T47D (cell line): ENCODE data around the gene MBD4.
"Not testable (repeated sequence)": the region's sequence is repeated elsewhere in the genome, so short reads cannot be mapped to it uniquely, and the experiment has no call there.

Experiments
- DNase-seq, 2 experiments: peaks; one replicate each; pipeline versions ENCODE4 v3.0.0 to v3.0.0-alpha.2; 2011 to 2012; ENCODE audit warnings: low read depth in 1 of 2, low spot score in 1 of 2
- JUND ChIP-seq: IDR thresholded peaks from 2 replicates; pipeline ENCODE4 v1.6.1; 2012; ENCODE audit warnings: low read depth
- in situ Hi-C: cut with HindIII; loops from 2 replicates; pipeline ENCODE4 v1.10.0; 2016; ENCODE audit warnings: low sequenced_read_pairs, low pct_unique_long_range_greater_than_20kb

Gene MBD4

GRCh38 chr3:129421236-129421883 is 18.4 kb downstream of the MBD4 start:
- in situ Hi-C loops, result no loop called here
- DNase-seq, result no peak
- TF ChIP-seq JUND, result no peak

GRCh38 chr3:129419476-129419875 is 20.3 kb downstream of the MBD4 start:
- DNase-seq, result no peak
- no peak for TF ChIP-seq JUND
- in situ Hi-C loops, result no loop called here

- in situ Hi-C loops, result no loop called here
- no peak for DNase-seq
- TF ChIP-seq JUND, result no peak
These were observed 21.4 kb downstream of the MBD4 start for GRCh38 chr3:129418041-129418973.

GRCh38 chr3:129417326-129417725 is 22.4 kb downstream of the MBD4 start:
- no peak for DNase-seq

GRCh38 chr3:129416415-129416814 is 23.3 kb downstream of the MBD4 start:
- TF ChIP-seq JUND, result no peak
- no peak for DNase-seq
- in situ Hi-C loops, result no loop called here

More at GRCh38 chr3:129417326-129417725, 22.4 kb downstream of the MBD4 start:
- in situ Hi-C loops, result no loop called here
- no peak for TF ChIP-seq JUND

GRCh38 chr3:129415830-129416229 is 23.9 kb downstream of the MBD4 start:
- in situ Hi-C loops, result no loop called here
- TF ChIP-seq JUND, result no peak
- DNase-seq, result no peak

- no peak for DNase-seq
- TF ChIP-seq JUND, result no peak
- in situ Hi-C loops, result no loop called here
These were observed 24.4 kb downstream of the MBD4 start for GRCh38 chr3:129415378-129415777.

- no peak for DNase-seq
- in situ Hi-C loops, result no loop called here
- no peak for TF ChIP-seq JUND
These were observed 25.9 kb downstream of the MBD4 start for GRCh38 chr3:129413687-129414506.

- in situ Hi-C loops, DNase-seq: not testable (repeated sequence)
These were observed 26.5 kb downstream of the MBD4 start for GRCh38 chr3:129413238-129413637.

GRCh38 chr3:129412542-129413198 is 27.1 kb downstream of the MBD4 start:
- in situ Hi-C loops, result no loop called here
- TF ChIP-seq JUND, result no peak
- DNase-seq, result no peak

GRCh38 chr3:129410971-129411370 is 28.8 kb downstream of the MBD4 start:
- no peak for DNase-seq
- TF ChIP-seq JUND, result no peak
- in situ Hi-C loops, result no loop called here

GRCh38 chr3:129409541-129409940 is 30.2 kb downstream of the MBD4 start:
- in situ Hi-C loops, result no loop called here
- TF ChIP-seq JUND, result no peak
- no peak for DNase-seq
